ENCODE measurements around the gene CHST12. TPM values are rescaled to one million over a fixed set of nuclear protein-coding genes. Genes with fewer than 3 reads are reported as not detected.
"Not testable (repeated sequence)": the region's sequence is repeated elsewhere in the genome, so short reads cannot be mapped to it uniquely, and the experiment has no call there.

CHST12 gene
- total and polyA plus RNA-seq, 5 donors from 2014 or later: 14.1 to 27.8 (median 20.2) TPM

- not testable (repeated sequence) for H3K9me3 ChIP-seq (ENCODE audit: control insufficient read depth in 2 of 2, low read length in 2 of 2); H3K27ac ChIP-seq (ENCODE audit: insufficient read depth, low read length, poor library complexity, severe bottlenecking); ATAC-seq (ENCODE audit: low read depth in 2 of 2); H3K27me3 Mint-ChIP-seq; H3K9me3 Mint-ChIP-seq; H3K36me3 Mint-ChIP-seq; H3K27me3 ChIP-seq (ENCODE audit: control insufficient read depth, insufficient read depth, low read length); DNase-seq; H3K4me1 ChIP-seq (ENCODE audit: control insufficient read depth, insufficient read depth, low read length, poor library complexity, severe bottlenecking); H3K4me3 Mint-ChIP-seq; H3K4me1 Mint-ChIP-seq; H3K27ac Mint-ChIP-seq; H3K4me3 ChIP-seq (ENCODE audit: low read depth, low read length)
- peaks cover 10% of the 10 kb centered on the region for H3K36me3 ChIP-seq (ENCODE audit: control insufficient read depth, insufficient read depth, low read length)
Measured at GRCh38 chr7:2386122-2386521, 17.3 kb upstream of the CHST12 start.

DNA sequence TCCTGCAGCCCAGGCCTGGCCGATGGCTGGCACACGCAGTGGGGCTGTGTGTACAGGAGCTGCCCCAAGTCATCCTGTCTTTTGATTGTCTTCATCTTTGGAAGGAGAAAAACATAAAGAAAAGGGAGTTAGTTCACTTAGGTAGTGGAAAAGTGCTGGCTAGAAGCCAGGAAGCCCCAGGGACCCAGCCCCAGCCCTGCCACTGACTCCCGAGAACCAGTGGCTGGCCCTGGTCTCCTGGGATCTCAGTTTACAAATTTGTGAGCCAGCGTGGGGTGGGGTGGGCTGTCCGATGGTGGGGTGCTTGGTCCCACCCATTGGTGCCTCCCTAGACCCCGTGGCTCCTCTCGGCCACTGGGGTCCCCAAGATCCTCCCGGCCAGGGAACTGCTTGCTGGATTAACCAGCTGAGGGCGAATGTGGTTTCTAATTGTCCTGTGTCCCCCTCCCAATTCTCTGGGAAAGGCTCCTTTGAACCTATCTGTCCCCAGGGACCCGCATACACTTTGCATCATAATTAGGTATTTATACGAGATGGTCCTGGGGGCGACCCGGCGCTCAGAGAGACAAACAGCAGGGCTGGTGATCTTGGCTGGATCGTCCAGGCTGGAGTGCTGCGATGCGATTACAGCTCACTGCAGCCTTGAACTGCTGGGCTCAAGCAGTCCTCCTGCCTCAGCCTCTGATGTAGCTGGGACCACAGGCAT, 16.3 kb upstream of the CHST12 start:
- ATAC-seq (ENCODE audit: low read depth in 2 of 2) (no peak), DNase-seq (no peak)
- Mint-ChIP-seq H3K4me1 (no peaks in the 10 kb centered on the region), H3K27ac (no peak overlapping the region), H3K36me3 (no peaks in the 10 kb centered on the region), H3K4me3 (no peak overlapping the region), H3K27me3 (no peaks in the 10 kb centered on the region), H3K9me3 (no peaks in the 10 kb centered on the region)
- H3K4me3 ChIP-seq (ENCODE audit: low read depth, low read length): no peak overlapping the region
- no peak overlapping the region for H3K27ac ChIP-seq (ENCODE audit: insufficient read depth, low read length, poor library complexity, severe bottlenecking)
- peaks cover 1% of the 10 kb centered on the region for H3K36me3 ChIP-seq (ENCODE audit: control insufficient read depth, insufficient read depth, low read length)
- no peaks in the 10 kb centered on the region for H3K9me3 ChIP-seq (ENCODE audit: control insufficient read depth in 2 of 2, low read length in 2 of 2)
- no peaks in the 10 kb centered on the region for H3K4me1 ChIP-seq (ENCODE audit: control insufficient read depth, insufficient read depth, low read length, poor library complexity, severe bottlenecking)
- no peaks in the 10 kb centered on the region for H3K27me3 ChIP-seq (ENCODE audit: control insufficient read depth, insufficient read depth, low read length)

DNA sequence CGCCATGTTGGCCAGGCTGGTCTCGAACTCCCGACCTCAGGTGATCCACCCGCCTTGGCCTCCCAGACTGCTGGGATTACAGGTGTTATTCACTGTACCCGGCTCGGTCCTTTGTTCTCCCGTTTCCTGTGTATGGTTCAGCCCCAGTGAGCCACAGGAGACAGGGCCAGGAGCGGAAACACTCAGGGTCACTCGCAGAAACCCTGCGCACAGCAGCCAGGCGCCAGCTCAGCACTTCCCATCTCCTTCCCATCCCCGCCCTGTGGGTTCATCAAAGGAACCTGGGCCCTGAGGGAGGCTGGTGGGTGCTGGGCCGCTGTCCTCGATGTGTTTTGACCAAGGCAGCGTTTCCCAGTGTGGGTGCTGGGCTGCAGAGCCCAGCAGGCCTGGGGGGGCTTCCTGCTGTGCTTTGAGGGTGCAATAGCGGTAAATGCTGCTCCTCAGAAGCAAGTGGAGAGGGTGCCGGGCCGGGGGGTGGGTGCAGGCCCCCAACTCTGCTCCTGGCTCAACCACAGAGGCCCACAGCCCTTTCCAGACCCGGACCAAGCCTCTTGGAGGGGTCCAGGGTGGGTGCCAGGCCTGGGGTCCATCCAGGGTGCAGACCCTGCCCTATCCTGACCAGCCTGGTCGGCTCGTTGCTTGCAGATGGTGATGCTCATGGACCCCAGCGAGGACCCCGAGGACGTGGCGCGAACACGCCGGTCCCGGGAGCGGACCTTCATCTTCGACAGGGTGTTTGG, 15.3 kb upstream of the CHST12 start:
- Mint-ChIP-seq H3K4me3 (no peak overlapping the region), H3K9me3 (no peaks in the 10 kb centered on the region), H3K27me3 (no peaks in the 10 kb centered on the region), H3K27ac (no peak overlapping the region), H3K4me1 (peaks cover 0 to 1% (median 0%) of the 10 kb centered on the region in 4 donors), H3K36me3 (no peaks in the 10 kb centered on the region)
- ATAC-seq (ENCODE audit: low read depth in 2 of 2) (no peak), DNase-seq (no peak)
- Histone ChIP-seq H3K27me3 (ENCODE audit: control insufficient read depth, insufficient read depth, low read length) (no peaks in the 10 kb centered on the region), H3K4me1 (ENCODE audit: control insufficient read depth, insufficient read depth, low read length, poor library complexity, severe bottlenecking) (no peaks in the 10 kb centered on the region), H3K36me3 (ENCODE audit: control insufficient read depth, insufficient read depth, low read length) (no peaks in the 10 kb centered on the region), H3K27ac (ENCODE audit: insufficient read depth, low read length, poor library complexity, severe bottlenecking) (no peak overlapping the region), H3K4me3 (ENCODE audit: low read depth, low read length) (no peak overlapping the region), H3K9me3 (ENCODE audit: control insufficient read depth in 2 of 2, low read length in 2 of 2) (no peaks in the 10 kb centered on the region)

GRCh38 chr7:2388637-2388954, 14.8 kb upstream of the CHST12 start:
- no peaks in the 10 kb centered on the region for H3K9me3 ChIP-seq (ENCODE audit: control insufficient read depth in 2 of 2, low read length in 2 of 2)
- H3K4me1 Mint-ChIP-seq: peaks cover 0 to 4% (median 1%) of the 10 kb centered on the region in 4 donors
- DNase-seq: no peak
- H3K27ac Mint-ChIP-seq: no peak overlapping the region
- ATAC-seq (ENCODE audit: low read depth in 2 of 2): no peak
- H3K27ac ChIP-seq (ENCODE audit: insufficient read depth, low read length, poor library complexity, severe bottlenecking): no peak overlapping the region
- H3K9me3 Mint-ChIP-seq: no peaks in the 10 kb centered on the region
- no peaks in the 10 kb centered on the region for H3K27me3 Mint-ChIP-seq
- no peak overlapping the region for H3K4me3 Mint-ChIP-seq
- H3K4me1 ChIP-seq (ENCODE audit: control insufficient read depth, insufficient read depth, low read length, poor library complexity, severe bottlenecking): no peaks in the 10 kb centered on the region
- H3K27me3 ChIP-seq (ENCODE audit: control insufficient read depth, insufficient read depth, low read length): no peaks in the 10 kb centered on the region
- no peaks in the 10 kb centered on the region for H3K36me3 ChIP-seq (ENCODE audit: control insufficient read depth, insufficient read depth, low read length)
- H3K36me3 Mint-ChIP-seq: no peaks in the 10 kb centered on the region
- H3K4me3 ChIP-seq (ENCODE audit: low read depth, low read length): no peak overlapping the region

GRCh38 chr7:2390020-2390816, 13.2 kb upstream of the CHST12 start:
- H3K36me3 ChIP-seq (ENCODE audit: control insufficient read depth, insufficient read depth, low read length); H3K27me3 Mint-ChIP-seq; H3K27me3 ChIP-seq (ENCODE audit: control insufficient read depth, insufficient read depth, low read length); H3K4me1 Mint-ChIP-seq; H3K4me3 Mint-ChIP-seq; DNase-seq; H3K9me3 ChIP-seq (ENCODE audit: control insufficient read depth in 2 of 2, low read length in 2 of 2); ATAC-seq (ENCODE audit: low read depth in 2 of 2); H3K36me3 Mint-ChIP-seq; H3K27ac Mint-ChIP-seq; H3K9me3 Mint-ChIP-seq; H3K4me1 ChIP-seq (ENCODE audit: control insufficient read depth, insufficient read depth, low read length, poor library complexity, severe bottlenecking); H3K27ac ChIP-seq (ENCODE audit: insufficient read depth, low read length, poor library complexity, severe bottlenecking); H3K4me3 ChIP-seq (ENCODE audit: low read depth, low read length): not testable (repeated sequence)

DNA sequence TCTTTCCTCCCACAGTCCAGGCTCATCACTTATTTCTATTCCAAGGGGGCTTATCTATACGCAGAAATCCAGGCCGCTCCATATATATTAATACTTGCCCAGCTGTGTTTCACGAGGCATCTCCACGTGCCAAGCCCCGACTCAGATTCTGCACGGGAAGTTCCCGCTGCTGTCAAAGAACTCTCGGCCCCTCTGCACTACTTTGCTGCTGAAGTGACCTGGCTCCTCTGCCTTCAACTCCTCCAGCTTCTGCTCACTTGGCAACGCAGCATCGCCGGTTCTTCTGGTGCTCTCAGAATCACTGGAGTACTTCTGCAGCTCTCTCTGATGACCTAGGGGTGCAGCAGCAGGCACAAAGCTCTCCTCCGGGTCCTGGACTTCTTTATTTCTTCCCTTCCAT, 9.7 kb upstream of the CHST12 start:
- DNase-seq (no peak), ATAC-seq (ENCODE audit: low read depth in 2 of 2) (no peak)
- no peaks in the 10 kb centered on the region for H3K36me3 Mint-ChIP-seq
- no peaks in the 10 kb centered on the region for H3K27me3 Mint-ChIP-seq
- no peaks in the 10 kb centered on the region for H3K27me3 ChIP-seq (ENCODE audit: control insufficient read depth, insufficient read depth, low read length)
- H3K4me1 ChIP-seq (ENCODE audit: control insufficient read depth, insufficient read depth, low read length, poor library complexity, severe bottlenecking): no peaks in the 10 kb centered on the region
- H3K27ac ChIP-seq (ENCODE audit: insufficient read depth, low read length, poor library complexity, severe bottlenecking): no peak overlapping the region
- no peaks in the 10 kb centered on the region for H3K36me3 ChIP-seq (ENCODE audit: control insufficient read depth, insufficient read depth, low read length)
- no peak overlapping the region for H3K4me3 ChIP-seq (ENCODE audit: low read depth, low read length)
- peak overlapping the region in 1 of 3 donors; percentile 96 for H3K27ac Mint-ChIP-seq
- H3K4me1 Mint-ChIP-seq: peaks cover 0 to 4% (median 2%) of the 10 kb centered on the region in 4 donors
- H3K4me3 Mint-ChIP-seq: no peak overlapping the region
- no peaks in the 10 kb centered on the region for H3K9me3 ChIP-seq (ENCODE audit: control insufficient read depth in 2 of 2, low read length in 2 of 2)
- H3K9me3 Mint-ChIP-seq: no peaks in the 10 kb centered on the region

DNA sequence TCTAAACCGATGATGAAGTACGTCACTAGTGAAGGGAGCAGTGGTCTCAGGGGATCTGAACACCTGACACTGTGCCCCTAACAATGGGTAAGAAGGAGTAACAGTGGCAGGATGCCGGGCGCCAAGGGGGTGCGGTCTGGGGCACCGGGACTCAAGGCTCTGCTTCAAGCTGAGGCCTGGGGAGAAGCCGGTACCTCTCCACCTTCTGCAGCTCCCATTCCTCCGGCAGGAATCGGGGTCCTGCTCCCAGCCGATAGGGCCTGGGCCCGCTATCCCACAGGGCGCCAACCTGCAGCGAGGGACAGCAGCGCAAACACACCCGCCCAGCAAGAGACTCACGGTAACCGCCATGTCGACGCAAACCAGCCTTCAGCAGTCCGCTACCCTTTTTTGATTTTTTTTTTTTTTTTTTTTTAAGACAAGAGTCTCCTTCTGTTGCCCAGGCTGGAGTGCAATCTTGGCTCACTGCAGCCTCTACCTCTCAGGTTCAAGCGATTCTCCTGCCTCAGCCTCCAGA, 8.8 kb upstream of the CHST12 start:
- no peaks in the 10 kb centered on the region for H3K36me3 Mint-ChIP-seq
- H3K27ac ChIP-seq (ENCODE audit: insufficient read depth, low read length, poor library complexity, severe bottlenecking): no peak overlapping the region
- H3K27ac Mint-ChIP-seq: peak overlapping the region in 1 of 3 donors; percentile 38
- DNase-seq: no peak
- H3K4me1 ChIP-seq (ENCODE audit: control insufficient read depth, insufficient read depth, low read length, poor library complexity, severe bottlenecking): no peaks in the 10 kb centered on the region
- no peaks in the 10 kb centered on the region for H3K9me3 ChIP-seq (ENCODE audit: control insufficient read depth in 2 of 2, low read length in 2 of 2)
- H3K9me3 Mint-ChIP-seq: no peaks in the 10 kb centered on the region
- H3K36me3 ChIP-seq (ENCODE audit: control insufficient read depth, insufficient read depth, low read length): no peaks in the 10 kb centered on the region
- H3K4me1 Mint-ChIP-seq: peaks cover 0 to 5% (median 3%) of the 10 kb centered on the region in 4 donors
- H3K27me3 Mint-ChIP-seq: no peaks in the 10 kb centered on the region
- H3K4me3 ChIP-seq (ENCODE audit: low read depth, low read length): no peak overlapping the region
- H3K27me3 ChIP-seq (ENCODE audit: control insufficient read depth, insufficient read depth, low read length): no peaks in the 10 kb centered on the region
- no peak overlapping the region for H3K4me3 Mint-ChIP-seq
- no peak for ATAC-seq (ENCODE audit: low read depth in 2 of 2)

Measured in CD4-positive, CD25-positive, alpha-beta regulatory T cell (primary cell).